Prostate gland (tissue), 2 donors: ENCODE results near the gene RETREG1. TPM values are rescaled to one million over a fixed set of nuclear protein-coding genes. Genes with fewer than 3 reads are reported as not detected.

Experiments used
- DNase-seq: peaks from one replicate; pipeline ENCODE4 v3.0.0-alpha.2; 2019; ENCODE audit warnings: low spot score
- H3K27ac ChIP-seq, 2 donors: fragments of 200-600 bp; sonication (generic); 2 replicates each; pipeline ENCODE4 v1.5.1; 2017 to 2019
- H3K27me3 ChIP-seq: fragments of 200-600 bp; sonication (generic); replicated peaks from 2 replicates; pipeline ENCODE4 v1.5.1; 2019; ENCODE audit not compliant: insufficient read depth
- H3K36me3 ChIP-seq, 2 donors: fragments of 200-600 bp; sonication (generic); 1 replicate in 1 of 2; 2 replicates in 1 of 2; pipeline versions ENCODE4 v1.5.1 to v1.8.1; 2017 to 2019
- H3K4me1 ChIP-seq: fragments of 200-600 bp; sonication (generic); replicated peaks from 2 replicates; pipeline ENCODE4 v1.5.1; 2019
- H3K4me3 ChIP-seq, 2 donors: fragments of 200-600 bp; sonication (generic); 2 replicates each; pipeline ENCODE4 v1.5.1; 2017 to 2019
- H3K9me3 ChIP-seq: fragments of 200-600 bp; sonication (generic); 2 replicates; pipeline ENCODE4 v1.5.1; 2017
- POLR2A ChIP-seq: fragments of 450-650 bp; IDR thresholded peaks from one replicate; pipeline ENCODE4 v1.6.1; 2016; ENCODE audit warnings: antibody characterized with exemption, mild to moderate bottlenecking
- POLR2AphosphoS5 ChIP-seq: sonication (generic); formaldehyde crosslinking; IDR thresholded peaks from one replicate; pipeline ENCODE4 v1.6.1; 2017; ENCODE audit warnings: antibody characterized with exemption
- WGBS: methylation state at CpG from one replicate; pipeline ENCODE4 v1.1.5; 2018; 5-methylcytosine and 5-hydroxymethylcytosine counted together
- intact Hi-C: fragments of 100-400 bp; cut with DNase I; formaldehyde crosslinking; loops from one replicate; pipeline ENCODE4 v1.14.2; 2022
- total RNA-seq, 2 donors: library from RNA; depleted of rRNA; stranded (reverse); fragments of >200 nt; gene quantifications; one replicate each; pipeline ENCODE4 v1.1.0, GENCODE V29; 2016
- TF ChIP-seq, protein P1 (sequence below), 4 experiments: fragments of 200-600 bp in 2 of 4; fragments of 450-650 bp in 2 of 4; sonication (generic) in 2 of 4; IDR thresholded peaks; 1 replicate in 3 of 4; 2 replicates in 1 of 4; pipeline ENCODE4 v1.5.1; 2016 to 2019; ENCODE audit warnings: antibody characterized with exemption in 4 of 4, mild to moderate bottlenecking in 2 of 4, moderate library complexity in 2 of 4

Gene RETREG1
- total RNA-seq, 2 donors from 2014 or later = 13.5 to 18.4 TPM

DNA sequence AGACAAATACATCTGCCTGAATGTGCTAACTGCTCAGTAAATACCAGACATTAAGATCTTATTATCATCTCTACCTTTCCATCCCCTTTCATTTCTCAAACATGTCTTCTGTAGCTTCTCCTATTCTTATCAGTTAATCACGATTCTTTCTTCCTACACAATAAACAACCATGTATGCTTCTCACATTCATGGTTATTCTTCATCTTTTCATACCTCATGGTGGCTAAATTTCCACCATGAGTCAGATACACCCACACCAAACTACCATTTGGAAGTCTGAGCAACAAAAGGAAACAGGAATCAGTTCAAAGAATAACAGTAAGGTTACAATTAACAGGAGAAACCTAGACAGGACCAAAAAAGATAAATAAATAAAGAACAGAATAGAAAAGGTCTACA, 158.9 kb downstream of the RETREG1 start:
- no peak for DNase-seq
- Histone ChIP-seq H3K27me3 (no peaks in the 10 kb centered on the region), H3K36me3 (peaks cover 0 to 5% of the 10 kb centered on the region in 2 donors), H3K27ac (no peak overlapping the region), H3K9me3 (no peaks in the 10 kb centered on the region), H3K4me1 (no peaks in the 10 kb centered on the region), H3K4me3 (no peak overlapping the region)
- intact Hi-C loops = no loop called here
- TF ChIP-seq POLR2AphosphoS5 (no peak), POLR2A (no peak)
- TF ChIP-seq, protein P1, sequence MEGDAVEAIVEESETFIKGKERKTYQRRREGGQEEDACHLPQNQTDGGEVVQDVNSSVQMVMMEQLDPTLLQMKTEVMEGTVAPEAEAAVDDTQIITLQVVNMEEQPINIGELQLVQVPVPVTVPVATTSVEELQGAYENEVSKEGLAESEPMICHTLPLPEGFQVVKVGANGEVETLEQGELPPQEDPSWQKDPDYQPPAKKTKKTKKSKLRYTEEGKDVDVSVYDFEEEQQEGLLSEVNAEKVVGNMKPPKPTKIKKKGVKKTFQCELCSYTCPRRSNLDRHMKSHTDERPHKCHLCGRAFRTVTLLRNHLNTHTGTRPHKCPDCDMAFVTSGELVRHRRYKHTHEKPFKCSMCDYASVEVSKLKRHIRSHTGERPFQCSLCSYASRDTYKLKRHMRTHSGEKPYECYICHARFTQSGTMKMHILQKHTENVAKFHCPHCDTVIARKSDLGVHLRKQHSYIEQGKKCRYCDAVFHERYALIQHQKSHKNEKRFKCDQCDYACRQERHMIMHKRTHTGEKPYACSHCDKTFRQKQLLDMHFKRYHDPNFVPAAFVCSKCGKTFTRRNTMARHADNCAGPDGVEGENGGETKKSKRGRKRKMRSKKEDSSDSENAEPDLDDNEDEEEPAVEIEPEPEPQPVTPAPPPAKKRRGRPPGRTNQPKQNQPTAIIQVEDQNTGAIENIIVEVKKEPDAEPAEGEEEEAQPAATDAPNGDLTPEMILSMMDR (IDR thresholded peaks at IDR 0.05) = no peak
- WGBS = 47% methylated on average over 1 of the region's 1 CpG

DNA sequence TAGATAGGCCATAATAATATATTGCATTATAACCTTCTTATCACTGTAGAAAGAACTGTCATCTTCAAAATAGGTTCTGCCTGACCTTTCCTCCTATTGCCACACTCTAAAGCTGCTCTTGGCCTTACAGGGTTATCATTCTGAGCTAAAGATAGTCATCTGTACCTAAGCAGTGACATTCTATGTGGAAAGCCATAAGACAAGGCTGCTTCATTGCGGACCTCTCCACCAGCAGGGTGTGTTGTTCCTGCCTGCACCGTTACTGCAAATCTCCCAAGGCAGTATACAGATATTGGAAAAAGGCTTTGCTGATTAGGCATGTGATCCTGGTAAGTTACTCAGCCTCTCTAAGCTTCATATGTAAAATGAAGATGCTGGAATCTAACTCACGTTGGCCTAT, 159.3 kb downstream of the RETREG1 start:
- Histone ChIP-seq H3K27ac (no peak overlapping the region), H3K27me3 (no peaks in the 10 kb centered on the region), H3K4me3 (no peak overlapping the region), H3K4me1 (no peaks in the 10 kb centered on the region), H3K36me3 (peaks cover 0 to under 1% of the 10 kb centered on the region in 2 donors), H3K9me3 (no peaks in the 10 kb centered on the region)
- TF ChIP-seq POLR2A = no peak
- no peak for TF ChIP-seq POLR2AphosphoS5
- TF ChIP-seq, protein P1 (IDR thresholded peaks at IDR 0.05) = no peak
- DNase-seq = no peak
- WGBS = 61% methylated on average over 3 of the region's 3 CpGs
- intact Hi-C loops = no loop called here

DNA sequence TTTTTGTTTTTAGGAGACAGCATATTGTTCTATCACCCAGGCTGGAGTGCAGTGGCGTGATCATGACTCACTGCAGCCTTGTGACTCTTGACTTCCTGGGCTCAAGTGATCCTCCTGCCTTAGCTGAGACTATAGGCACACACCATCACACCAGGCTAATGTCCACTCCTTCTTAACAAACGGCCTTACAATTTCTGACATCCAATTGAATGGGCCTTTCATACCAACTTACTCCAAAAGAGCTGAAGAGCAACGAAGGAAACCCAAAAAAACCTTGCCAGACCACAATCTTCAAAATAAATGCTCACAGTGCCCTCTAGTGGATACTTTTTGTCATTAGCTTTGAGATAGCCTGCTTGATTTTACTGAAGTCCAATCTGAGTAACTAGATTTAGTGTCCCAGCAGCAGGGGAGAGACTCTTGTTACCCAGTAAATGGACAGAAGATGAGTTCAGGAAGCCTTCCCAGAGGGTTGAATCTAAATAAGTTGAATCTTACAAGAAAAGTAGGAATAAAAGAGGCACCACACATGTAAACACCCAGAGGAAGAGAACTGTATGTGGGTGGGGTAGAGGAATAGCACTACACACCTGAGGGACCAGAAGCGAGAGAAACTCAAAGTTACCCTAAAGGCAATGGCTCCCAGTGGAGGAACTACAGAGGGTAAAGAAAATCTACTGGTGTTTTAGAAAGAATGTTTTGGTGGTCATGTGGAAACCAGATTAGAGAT, 160.5 kb downstream of the RETREG1 start:
- DNase-seq = no peak
- no peaks in the 10 kb centered on the region for H3K9me3 ChIP-seq
- no peaks in the 10 kb centered on the region for H3K27me3 ChIP-seq
- no peaks in the 10 kb centered on the region for H3K4me1 ChIP-seq
- TF ChIP-seq POLR2A = no peak
- TF ChIP-seq, protein P1 (IDR thresholded peaks at IDR 0.05) = peak in 3 of 4 experiments; percentile 50 to 68 (median 53)
- peaks cover 0 to 4% of the 10 kb centered on the region in 2 donors for H3K36me3 ChIP-seq
- H3K4me3 ChIP-seq = no peak overlapping the region
- intact Hi-C loops = no loop called here
- 48% methylated on average over 4 of the region's 4 CpGs for WGBS
- H3K27ac ChIP-seq = no peak overlapping the region

DNA sequence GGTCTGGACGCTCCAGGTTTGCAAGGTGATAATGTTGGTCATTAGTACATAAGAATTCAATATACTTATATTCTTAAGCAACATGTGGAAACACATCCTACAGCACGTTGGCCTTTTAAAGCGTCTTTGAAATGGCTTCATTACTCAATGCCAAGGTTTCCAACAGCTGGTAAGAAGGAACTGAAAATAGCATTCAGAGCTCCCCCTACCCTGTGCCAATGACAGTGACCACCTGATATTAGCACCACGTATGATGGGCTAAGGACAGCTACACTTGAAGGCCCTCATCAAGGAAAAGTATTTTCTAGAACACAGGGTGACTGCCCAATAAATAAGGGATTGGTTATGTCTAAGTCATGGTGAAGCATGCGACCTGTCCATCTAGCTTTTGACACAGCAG, 161.1 kb downstream of the RETREG1 start:
- Histone ChIP-seq H3K4me3 (no peak overlapping the region), H3K4me1 (no peaks in the 10 kb centered on the region), H3K36me3 (peaks cover 0 to 10% of the 10 kb centered on the region in 2 donors), H3K9me3 (no peaks in the 10 kb centered on the region), H3K27ac (no peak overlapping the region), H3K27me3 (no peaks in the 10 kb centered on the region)
- DNase-seq = no peak
- TF ChIP-seq, protein P1 (IDR thresholded peaks at IDR 0.05) = no peak
- TF ChIP-seq POLR2A (no peak), POLR2AphosphoS5 (no peak)
- intact Hi-C loops = no loop called here
- WGBS = 74% methylated on average over 5 of the region's 5 CpGs

DNA sequence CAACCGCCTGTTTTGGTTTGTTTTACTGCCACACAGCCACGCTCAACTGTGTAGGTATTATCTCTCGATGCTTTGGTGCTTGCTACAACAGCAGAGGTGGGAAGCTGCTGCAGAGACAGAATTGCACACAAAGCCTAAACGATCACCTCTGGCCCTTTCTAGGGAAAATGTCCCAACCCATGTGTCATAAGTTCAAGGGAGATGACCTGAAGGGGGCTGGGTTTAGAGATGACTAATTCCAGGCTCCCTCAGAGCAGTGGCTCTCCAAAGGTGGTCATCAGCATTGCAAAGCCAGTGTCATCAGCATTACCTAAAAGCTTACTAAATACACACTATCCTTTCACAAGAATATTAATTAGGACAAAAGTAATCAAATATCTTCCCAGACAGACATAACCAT, 162.1 kb downstream of the RETREG1 start:
- DNase-seq = no peak
- H3K4me3 ChIP-seq = no peak overlapping the region
- H3K4me1 ChIP-seq = no peaks in the 10 kb centered on the region
- no peaks in the 10 kb centered on the region for H3K9me3 ChIP-seq
- 94% methylated on average over 4 of the region's 4 CpGs for WGBS
- H3K27me3 ChIP-seq = no peaks in the 10 kb centered on the region
- no peak overlapping the region for H3K27ac ChIP-seq
- intact Hi-C loops = no loop called here
- H3K36me3 ChIP-seq = peaks cover 0 to 13% of the 10 kb centered on the region in 2 donors
- TF ChIP-seq POLR2A (no peak), POLR2AphosphoS5 (no peak)
- TF ChIP-seq, protein P1 (IDR thresholded peaks at IDR 0.05) = no peak
